GM20000 (cell line): Measurements from ENCODE around the gene CLDN22.

Experiments used
- DNase-seq: peaks from one replicate; pipeline ENCODE4 v3.0.0; 2012; ENCODE audit warnings: low spot score
- CTCF ChIP-seq: IDR thresholded peaks from 2 replicates; pipeline ENCODE4 v1.5.1; 2012; ENCODE audit warnings: mild to moderate bottlenecking, control low read depth; ENCODE audit errors: extremely low read depth, missing control alignments

CLDN22 gene

GRCh38 chr4:183284965-183285364 lies 35.1 kb downstream of the CLDN22 start:
- TF ChIP-seq CTCF = no peak
- DNase-seq = no peak

DNA sequence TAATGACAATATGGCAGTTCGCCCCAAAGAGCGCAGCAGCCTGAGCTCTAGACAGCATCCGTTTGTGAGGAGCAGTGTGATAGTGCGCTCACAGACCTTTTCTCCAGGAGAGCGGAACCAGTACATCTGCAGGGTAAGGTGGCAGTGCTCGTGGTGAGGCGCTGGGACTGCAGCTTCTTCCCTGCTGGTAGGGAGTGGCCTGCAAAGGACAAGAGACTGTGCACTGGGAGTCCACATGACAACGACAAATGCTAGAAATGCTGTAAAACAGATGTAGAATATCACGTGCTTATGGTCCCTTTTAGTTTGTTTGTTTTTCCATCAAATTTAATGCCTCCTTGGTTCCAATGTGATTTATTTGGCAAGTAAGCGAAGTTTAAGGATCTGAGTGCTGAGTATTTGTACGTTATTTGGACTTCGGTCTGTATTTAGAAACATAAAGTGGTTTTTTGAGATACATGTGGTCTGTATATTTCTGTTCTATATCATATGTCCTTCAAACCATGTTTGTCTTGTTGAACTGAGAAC lies 35.8 kb downstream of the CLDN22 start:
- no peak for DNase-seq
- no peak for TF ChIP-seq CTCF

- TF ChIP-seq CTCF = no peak
- no peak for DNase-seq
Observed at GRCh38 chr4:183276106-183276505, 44.0 kb downstream of the CLDN22 start.

- TF ChIP-seq CTCF = no peak
- DNase-seq = no peak
Observed at GRCh38 chr4:183272384-183272783, 47.7 kb downstream of the CLDN22 start.

GRCh38 chr4:183268556-183268955 lies 51.5 kb downstream of the CLDN22 start:
- no peak for TF ChIP-seq CTCF
- DNase-seq = no peak
